Osteocyte (in vitro differentiated cells): ENCODE data around the gene PPP1CC. TPM values are rescaled to one million over a fixed set of nuclear protein-coding genes. Genes with fewer than 3 reads are reported as not detected.

Experiments used
- DNase-seq: peaks from one replicate; pipeline ENCODE4 v3.0.0; 2021; ENCODE audit warnings: mixed read lengths; ENCODE audit not compliant: unreplicated experiment; ENCODE audit errors: extremely low spot score
- H3K27ac Mint-ChIP-seq: one replicate; pipeline ENCODE4 v1.8.0; 2021; ENCODE audit warnings: mild to moderate bottlenecking, mixed read lengths; ENCODE audit not compliant: unreplicated experiment
- H3K27me3 Mint-ChIP-seq: one replicate; pipeline ENCODE4 v1.8.0; 2021; ENCODE audit warnings: mixed read lengths; ENCODE audit not compliant: unreplicated experiment
- H3K36me3 Mint-ChIP-seq: one replicate; pipeline ENCODE4 v1.8.0; 2021; ENCODE audit warnings: mixed read lengths; ENCODE audit not compliant: unreplicated experiment
- H3K4me1 Mint-ChIP-seq: one replicate; pipeline ENCODE4 v1.8.0; 2021; ENCODE audit warnings: mixed read lengths; ENCODE audit not compliant: unreplicated experiment
- H3K4me3 Mint-ChIP-seq: one replicate; pipeline ENCODE4 v1.8.0; 2021; ENCODE audit warnings: mild to moderate bottlenecking, moderate library complexity, mixed read lengths; ENCODE audit not compliant: unreplicated experiment
- H3K9me3 Mint-ChIP-seq: one replicate; pipeline ENCODE4 v1.8.0; 2021; ENCODE audit warnings: mixed read lengths; ENCODE audit not compliant: unreplicated experiment
- CTCF ChIP-seq: fragments of 200-600 bp; sonication (generic); IDR thresholded peaks from 2 replicates; pipeline ENCODE4 v1.5.0; 2021; ENCODE audit warnings: antibody characterized with exemption, mild to moderate bottlenecking, moderate library complexity
- total RNA-seq: library from RNA; stranded (reverse); gene quantifications from 2 replicates; pipeline ENCODE4 v1.2.1, GENCODE V29; 2021

Gene PPP1CC
- total RNA-seq, 1 donor from 2014 or later = 102 TPM

GRCh38 chr12:110765111-110765510 lies 22.4 kb upstream of the PPP1CC start:
- H3K27ac Mint-ChIP-seq = no peak overlapping the region
- TF ChIP-seq CTCF = no peak
- H3K9me3 Mint-ChIP-seq = no peaks in the 10 kb centered on the region

GRCh38 chr12:110763583-110763982 lies 20.9 kb upstream of the PPP1CC start:
- no peak overlapping the region for H3K4me3 Mint-ChIP-seq

More at GRCh38 chr12:110765111-110765510, 22.4 kb upstream of the PPP1CC start:
- Mint-ChIP-seq H3K27me3 (peaks cover 7% of the 10 kb centered on the region), H3K36me3 (no peaks in the 10 kb centered on the region), H3K4me1 (no peaks in the 10 kb centered on the region), H3K4me3 (no peak overlapping the region)
- no peak for DNase-seq

GRCh38 chr12:110762891-110763290 lies 20.2 kb upstream of the PPP1CC start:
- H3K36me3 Mint-ChIP-seq = no peaks in the 10 kb centered on the region
- no peak for TF ChIP-seq CTCF
- DNase-seq = no peak
- no peaks in the 10 kb centered on the region for H3K4me1 Mint-ChIP-seq
- no peaks in the 10 kb centered on the region for H3K9me3 Mint-ChIP-seq
- no peak overlapping the region for H3K27ac Mint-ChIP-seq
- H3K27me3 Mint-ChIP-seq = peaks cover 7% of the 10 kb centered on the region
- H3K4me3 Mint-ChIP-seq = no peak overlapping the region

More at GRCh38 chr12:110763583-110763982, 20.9 kb upstream of the PPP1CC start:
- peaks cover 7% of the 10 kb centered on the region for H3K27me3 Mint-ChIP-seq
- H3K27ac Mint-ChIP-seq = no peak overlapping the region
- H3K4me1 Mint-ChIP-seq = no peaks in the 10 kb centered on the region
- DNase-seq = no peak
- TF ChIP-seq CTCF = no peak
- H3K36me3 Mint-ChIP-seq = no peaks in the 10 kb centered on the region
- H3K9me3 Mint-ChIP-seq = no peaks in the 10 kb centered on the region

GRCh38 chr12:110760204-110760609 lies 17.5 kb upstream of the PPP1CC start:
- no peaks in the 10 kb centered on the region for H3K36me3 Mint-ChIP-seq
- H3K9me3 Mint-ChIP-seq = no peaks in the 10 kb centered on the region

GRCh38 chr12:110758922-110759321 lies 16.2 kb upstream of the PPP1CC start:
- Mint-ChIP-seq H3K36me3 (no peaks in the 10 kb centered on the region), H3K27me3 (no peaks in the 10 kb centered on the region), H3K27ac (no peak overlapping the region), H3K4me3 (no peak overlapping the region), H3K4me1 (peaks cover 2% of the 10 kb centered on the region), H3K9me3 (no peaks in the 10 kb centered on the region)
- no peak for TF ChIP-seq CTCF
- no peak for DNase-seq

More at GRCh38 chr12:110760204-110760609, 17.5 kb upstream of the PPP1CC start:
- no peaks in the 10 kb centered on the region for H3K27me3 Mint-ChIP-seq
- H3K4me3 Mint-ChIP-seq = no peak overlapping the region
- H3K4me1 Mint-ChIP-seq = no peaks in the 10 kb centered on the region
- DNase-seq = no peak
- H3K27ac Mint-ChIP-seq = no peak overlapping the region
- TF ChIP-seq CTCF = no peak
